Measurements from ENCODE around the gene DCLK2. TPM values are rescaled to one million over a fixed set of nuclear protein-coding genes. Genes with fewer than 3 reads are reported as not detected.
"Not testable (repeated sequence)": the region's sequence is repeated elsewhere in the genome, so short reads cannot be mapped to it uniquely, and the experiment has no call there.

The DCLK2 gene
- total RNA-seq, 1 donor from 2014 or later, result 12.6 TPM

- Mint-ChIP-seq H3K27me3 (ENCODE audit: unreplicated experiment) (no peaks in the 10 kb centered on the region), H3K36me3 (ENCODE audit: unreplicated experiment) (no peaks in the 10 kb centered on the region), H3K27ac (ENCODE audit: unreplicated experiment) (no peak overlapping the region), H3K9me3 (ENCODE audit: unreplicated experiment) (no peaks in the 10 kb centered on the region), H3K4me1 (ENCODE audit: unreplicated experiment) (peaks cover 44% of the 10 kb centered on the region), H3K4me3 (ENCODE audit: unreplicated experiment) (no peak overlapping the region)
- no peak for DNase-seq (ENCODE audit: extremely low spot score, unreplicated experiment)
- TF ChIP-seq CTCF (IDR thresholded peaks at IDR 0.05), result no peak
Measured at GRCh38 chr4:150181536-150181935, 103.3 kb downstream of the DCLK2 start.

- no peak for TF ChIP-seq CTCF (IDR thresholded peaks at IDR 0.05)
- DNase-seq (ENCODE audit: extremely low spot score, unreplicated experiment), result no peak
- Mint-ChIP-seq H3K27ac (ENCODE audit: unreplicated experiment) (no peak overlapping the region), H3K36me3 (ENCODE audit: unreplicated experiment) (no peaks in the 10 kb centered on the region), H3K27me3 (ENCODE audit: unreplicated experiment) (no peaks in the 10 kb centered on the region), H3K9me3 (ENCODE audit: unreplicated experiment) (no peaks in the 10 kb centered on the region), H3K4me3 (ENCODE audit: unreplicated experiment) (no peak overlapping the region), H3K4me1 (ENCODE audit: unreplicated experiment) (peaks cover 32% of the 10 kb centered on the region)
Measured at GRCh38 chr4:150182794-150183193, 104.5 kb downstream of the DCLK2 start.

- H3K36me3 Mint-ChIP-seq (ENCODE audit: unreplicated experiment); H3K27ac Mint-ChIP-seq (ENCODE audit: unreplicated experiment); H3K27me3 Mint-ChIP-seq (ENCODE audit: unreplicated experiment): not testable (repeated sequence)
Measured at GRCh38 chr4:150185033-150185432, 106.8 kb downstream of the DCLK2 start.

GRCh38 chr4:150192986-150193385 is 114.7 kb downstream of the DCLK2 start:
- Mint-ChIP-seq H3K36me3 (ENCODE audit: unreplicated experiment) (no peaks in the 10 kb centered on the region), H3K4me1 (ENCODE audit: unreplicated experiment) (peaks cover 8% of the 10 kb centered on the region), H3K9me3 (ENCODE audit: unreplicated experiment) (no peaks in the 10 kb centered on the region), H3K4me3 (ENCODE audit: unreplicated experiment) (no peak overlapping the region), H3K27ac (ENCODE audit: unreplicated experiment) (no peak overlapping the region), H3K27me3 (ENCODE audit: unreplicated experiment) (no peaks in the 10 kb centered on the region)
- DNase-seq (ENCODE audit: extremely low spot score, unreplicated experiment), result no peak
- TF ChIP-seq CTCF (IDR thresholded peaks at IDR 0.05), result no peak

More at GRCh38 chr4:150185033-150185432, 106.8 kb downstream of the DCLK2 start:
- H3K4me3 Mint-ChIP-seq (ENCODE audit: unreplicated experiment); DNase-seq (ENCODE audit: extremely low spot score, unreplicated experiment); H3K9me3 Mint-ChIP-seq (ENCODE audit: unreplicated experiment): not testable (repeated sequence)
- H3K4me1 Mint-ChIP-seq (ENCODE audit: unreplicated experiment), result peaks cover 19% of the 10 kb centered on the region

GRCh38 chr4:150197256-150197655 is 119.0 kb downstream of the DCLK2 start:
- H3K36me3 Mint-ChIP-seq (ENCODE audit: unreplicated experiment); H3K9me3 Mint-ChIP-seq (ENCODE audit: unreplicated experiment); DNase-seq (ENCODE audit: extremely low spot score, unreplicated experiment); H3K27me3 Mint-ChIP-seq (ENCODE audit: unreplicated experiment); H3K27ac Mint-ChIP-seq (ENCODE audit: unreplicated experiment); H3K4me1 Mint-ChIP-seq (ENCODE audit: unreplicated experiment); H3K4me3 Mint-ChIP-seq (ENCODE audit: unreplicated experiment): not testable (repeated sequence)

- H3K36me3 Mint-ChIP-seq (ENCODE audit: unreplicated experiment), result peaks cover 7% of the 10 kb centered on the region
- no peaks in the 10 kb centered on the region for H3K27me3 Mint-ChIP-seq (ENCODE audit: unreplicated experiment)
- peaks cover 4% of the 10 kb centered on the region for H3K4me1 Mint-ChIP-seq (ENCODE audit: unreplicated experiment)
- no peak for TF ChIP-seq CTCF (IDR thresholded peaks at IDR 0.05)
- no peaks in the 10 kb centered on the region for H3K9me3 Mint-ChIP-seq (ENCODE audit: unreplicated experiment)
- no peak overlapping the region for H3K4me3 Mint-ChIP-seq (ENCODE audit: unreplicated experiment)
- no peak for DNase-seq (ENCODE audit: extremely low spot score, unreplicated experiment)
- no peak overlapping the region for H3K27ac Mint-ChIP-seq (ENCODE audit: unreplicated experiment)
Measured at GRCh38 chr4:150199056-150199455, 120.8 kb downstream of the DCLK2 start.
